Lower leg skin (tissue), 4 donors: ENCODE measurements around the gene MAP7D2. TPM values are rescaled to one million over a fixed set of nuclear protein-coding genes. Genes with fewer than 3 reads are reported as not detected.

Experiments used
- DNase-seq, 2 donors: peaks; one replicate each; pipeline ENCODE4 v3.0.0-alpha.2; 2019; ENCODE audit warnings: low spot score in 2 of 2
- H3K4me3 ChIP-seq: fragments of 200-600 bp; sonication (generic); 2 replicates; pipeline ENCODE4 v1.5.1; 2017; ENCODE audit warnings: mild to moderate bottlenecking, low read depth; ENCODE audit not compliant: poor library complexity, severe bottlenecking
- POLR2A ChIP-seq, 2 donors: fragments of 450-650 bp; IDR thresholded peaks; one replicate each; pipeline ENCODE4 v1.6.1; 2016 to 2017; ENCODE audit warnings: antibody characterized with exemption in 2 of 2, mild to moderate bottlenecking in 1 of 2, moderate library complexity in 1 of 2
- WGBS, 2 donors: methylation state at CpG; one replicate each; pipeline ENCODE4 v1.1.5; 2018; 5-methylcytosine and 5-hydroxymethylcytosine counted together
- intact Hi-C: fragments of 100-400 bp; cut with DNase I; formaldehyde crosslinking; loops from one replicate; pipeline ENCODE4 v1.15.0; 2023; ENCODE audit warnings: low total_unique reads
- total RNA-seq, 4 donors: library from RNA; depleted of rRNA; stranded (reverse); fragments of >200 nt; gene quantifications; one replicate each; pipeline ENCODE4 v1.1.0, GENCODE V29; 2016
- TF ChIP-seq, protein P1 (sequence below), 3 donors: fragments of 450-650 bp; IDR thresholded peaks; one replicate each; pipeline ENCODE4 v1.5.1; 2016; ENCODE audit warnings: antibody characterized with exemption in 3 of 3, mild to moderate bottlenecking in 3 of 3, moderate library complexity in 2 of 3

Gene MAP7D2
- total RNA-seq, 4 donors from 2014 or later, result 0.15 to 1.2 (median 0.73) TPM

DNA sequence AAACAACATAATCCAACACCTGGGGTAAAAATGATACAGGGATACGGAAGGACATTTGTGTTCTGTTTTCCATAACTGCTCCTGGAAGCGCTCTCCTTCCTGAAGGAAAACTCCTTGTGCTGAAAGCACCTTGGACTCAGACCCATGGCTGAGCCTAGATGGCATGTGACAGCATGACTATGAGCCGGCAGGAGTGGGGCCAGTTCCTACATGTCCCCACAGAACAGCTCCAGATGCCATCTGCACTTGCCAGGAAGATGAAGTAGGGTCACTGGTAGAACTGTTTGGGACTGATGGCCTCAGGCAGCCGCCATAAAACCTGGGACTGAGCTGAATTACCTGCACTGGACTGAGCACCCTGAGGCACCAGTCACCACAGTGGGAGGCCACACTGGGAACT is 69.8 kb downstream of the MAP7D2 start:
- 36 to 58% methylated on average over 3 to 4 of the region's 4 CpGs for WGBS, 2 donors
- H3K4me3 ChIP-seq, result no peak overlapping the region
- intact Hi-C loops, result no loop called here
- TF ChIP-seq POLR2A (IDR thresholded peaks at IDR 0.05), result no peak
- TF ChIP-seq, protein P1, sequence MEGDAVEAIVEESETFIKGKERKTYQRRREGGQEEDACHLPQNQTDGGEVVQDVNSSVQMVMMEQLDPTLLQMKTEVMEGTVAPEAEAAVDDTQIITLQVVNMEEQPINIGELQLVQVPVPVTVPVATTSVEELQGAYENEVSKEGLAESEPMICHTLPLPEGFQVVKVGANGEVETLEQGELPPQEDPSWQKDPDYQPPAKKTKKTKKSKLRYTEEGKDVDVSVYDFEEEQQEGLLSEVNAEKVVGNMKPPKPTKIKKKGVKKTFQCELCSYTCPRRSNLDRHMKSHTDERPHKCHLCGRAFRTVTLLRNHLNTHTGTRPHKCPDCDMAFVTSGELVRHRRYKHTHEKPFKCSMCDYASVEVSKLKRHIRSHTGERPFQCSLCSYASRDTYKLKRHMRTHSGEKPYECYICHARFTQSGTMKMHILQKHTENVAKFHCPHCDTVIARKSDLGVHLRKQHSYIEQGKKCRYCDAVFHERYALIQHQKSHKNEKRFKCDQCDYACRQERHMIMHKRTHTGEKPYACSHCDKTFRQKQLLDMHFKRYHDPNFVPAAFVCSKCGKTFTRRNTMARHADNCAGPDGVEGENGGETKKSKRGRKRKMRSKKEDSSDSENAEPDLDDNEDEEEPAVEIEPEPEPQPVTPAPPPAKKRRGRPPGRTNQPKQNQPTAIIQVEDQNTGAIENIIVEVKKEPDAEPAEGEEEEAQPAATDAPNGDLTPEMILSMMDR (IDR thresholded peaks at IDR 0.05), result no peak
- peak in 1 of 2 donors; percentile 22 for DNase-seq

DNA sequence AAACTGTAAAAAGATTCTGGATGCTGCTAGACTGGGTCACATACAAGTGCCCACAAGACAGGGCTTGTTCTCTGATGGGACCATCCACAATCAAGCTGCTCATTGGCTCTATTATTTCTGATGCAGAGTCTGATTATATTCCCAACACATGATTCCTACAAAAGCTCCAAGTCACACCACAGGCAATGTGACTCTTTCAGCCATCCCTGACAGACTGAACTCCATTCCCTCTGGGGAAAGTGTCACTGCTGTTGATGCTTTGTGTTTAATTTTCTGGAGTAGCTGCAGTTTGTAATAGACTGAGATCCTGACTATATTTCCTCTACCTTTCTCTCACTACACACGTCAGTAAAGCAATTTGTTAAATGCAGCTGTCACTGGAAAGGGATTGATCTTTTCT is 70.5 kb downstream of the MAP7D2 start:
- WGBS, 2 donors, result 21 to 49% methylated on average over 1 of the region's 1 CpG
- DNase-seq, result no peak
- TF ChIP-seq POLR2A (IDR thresholded peaks at IDR 0.05), result no peak
- TF ChIP-seq, protein P1 (IDR thresholded peaks at IDR 0.05), result no peak
- H3K4me3 ChIP-seq, result no peak overlapping the region
- intact Hi-C loops, result no loop called here

DNA sequence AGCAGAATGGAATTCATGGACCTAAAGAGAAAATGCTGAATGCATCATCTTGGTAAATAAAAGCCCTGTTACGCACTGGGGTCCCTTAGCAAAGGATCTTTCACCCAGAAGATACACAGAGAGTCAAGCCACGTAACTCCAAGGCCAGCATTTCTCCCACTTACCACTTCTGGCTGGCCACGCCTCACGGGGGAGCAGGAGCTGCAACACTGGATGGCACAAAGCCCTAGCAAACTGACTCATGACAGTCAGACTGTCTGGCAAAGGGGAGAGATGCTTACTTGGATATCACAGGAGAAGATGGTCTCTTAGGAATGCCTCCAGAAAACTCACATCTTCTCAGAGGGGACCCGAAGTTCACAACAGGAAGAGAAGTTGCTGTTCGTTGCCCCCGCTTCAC is 74.5 kb downstream of the MAP7D2 start:
- DNase-seq, result no peak
- intact Hi-C loops, result no loop called here
- no peak for TF ChIP-seq POLR2A (IDR thresholded peaks at IDR 0.05)
- TF ChIP-seq, protein P1 (IDR thresholded peaks at IDR 0.05), result no peak
- no peak overlapping the region for H3K4me3 ChIP-seq
- WGBS, 2 donors, result 62 to 72% methylated on average over 7 of the region's 7 CpGs

DNA sequence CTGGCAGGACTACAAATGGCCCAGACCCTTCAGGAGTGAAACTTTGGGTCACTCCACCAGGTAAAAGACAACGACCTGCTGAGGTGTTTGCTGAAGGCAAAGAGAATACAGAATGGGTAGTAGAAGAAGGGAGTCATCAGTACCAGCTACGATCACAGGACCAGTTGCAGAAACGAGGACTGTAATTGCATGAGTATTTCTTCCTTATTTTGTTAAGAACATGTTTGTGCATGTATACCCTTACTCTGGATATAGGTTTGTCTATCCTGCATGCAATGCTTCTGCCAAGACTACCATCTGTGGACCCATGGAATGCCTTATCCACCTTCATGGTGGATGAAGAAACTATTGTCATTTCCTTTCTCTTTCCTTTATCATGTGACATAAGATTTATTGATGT is 77.7 kb downstream of the MAP7D2 start:
- intact Hi-C loops, result no loop called here
- no peak for DNase-seq
- WGBS, 2 donors, result 55 to 71% methylated on average over 3 of the region's 3 CpGs
- TF ChIP-seq POLR2A (IDR thresholded peaks at IDR 0.05), result no peak
- TF ChIP-seq, protein P1 (IDR thresholded peaks at IDR 0.05), result no peak
- no peak overlapping the region for H3K4me3 ChIP-seq

DNA sequence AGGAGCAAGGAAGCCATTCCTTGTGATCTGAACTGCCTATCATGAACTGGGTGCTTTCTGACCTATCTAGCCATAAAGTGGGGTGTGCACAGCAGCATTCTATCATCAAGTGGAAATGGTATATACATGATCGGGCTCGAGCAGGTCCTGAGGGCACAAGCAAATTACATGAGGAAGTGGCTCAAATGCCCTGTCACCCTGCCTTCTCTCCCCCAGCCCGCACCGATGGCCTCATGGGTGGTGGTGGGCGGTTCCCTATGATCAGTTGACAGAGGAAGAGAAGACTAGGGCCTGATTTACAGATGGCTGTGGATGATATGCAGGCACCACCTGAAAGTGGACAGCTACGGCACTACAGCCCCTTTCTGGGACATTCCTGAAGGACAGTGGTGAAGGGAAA is 79.5 kb downstream of the MAP7D2 start:
- 75 to 83% methylated on average over 6 of the region's 6 CpGs for WGBS, 2 donors
- H3K4me3 ChIP-seq, result no peak overlapping the region
- intact Hi-C loops, result no loop called here
- no peak for DNase-seq
- no peak for TF ChIP-seq POLR2A (IDR thresholded peaks at IDR 0.05)
- TF ChIP-seq, protein P1 (IDR thresholded peaks at IDR 0.05), result no peak

DNA sequence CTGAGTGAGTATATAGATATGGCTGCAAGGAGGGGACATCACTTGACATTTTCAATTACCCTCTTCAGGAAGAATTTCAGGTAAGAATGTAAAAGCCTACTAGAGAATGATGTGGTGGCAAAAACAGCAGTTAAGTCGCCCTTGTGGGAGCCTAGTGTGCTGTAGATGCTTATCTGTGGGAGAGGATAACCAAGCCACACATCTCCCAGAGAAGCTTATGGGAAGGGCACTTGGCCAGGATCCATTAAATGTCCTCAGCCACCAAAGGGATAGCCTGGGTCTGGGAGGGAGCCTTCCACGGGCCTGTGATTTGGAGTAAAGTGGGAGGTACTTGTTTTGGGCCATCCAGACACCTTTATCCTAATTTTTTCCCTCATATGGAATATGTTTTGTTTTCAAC is 84.5 kb downstream of the MAP7D2 start:
- intact Hi-C loops, result no loop called here
- TF ChIP-seq, protein P1 (IDR thresholded peaks at IDR 0.05), result no peak
- TF ChIP-seq POLR2A (IDR thresholded peaks at IDR 0.05), result no peak
- WGBS, 2 donors, result 56 to 78% methylated on average over 2 of the region's 2 CpGs
- DNase-seq, result no peak
- H3K4me3 ChIP-seq, result no peak overlapping the region
